ENCODE data around the gene C2CD4A.

The C2CD4A gene

GRCh38 chr15:62106096-62106495 lies 39.3 kb downstream of the C2CD4A start:
- Histone ChIP-seq H3K27me3 (ENCODE audit: low read depth, low read length) (no peaks in the 10 kb centered on the region), H3K9me3 (ENCODE audit: control insufficient read depth in 1 of 2, low read length in 2 of 2) (no peaks in the 10 kb centered on the region), H3K4me1 (ENCODE audit: control insufficient read depth in 1 of 2, insufficient read depth in 2 of 2, low read length in 2 of 2) (peaks cover 0 to 13% of the 10 kb centered on the region in 2 donors), H3K4me3 (ENCODE audit: low read depth in 1 of 2, low read length in 2 of 2) (no peak overlapping the region), H3K27ac (ENCODE audit: low read length) (no peak overlapping the region), H3K36me3 (ENCODE audit: control insufficient read depth in 1 of 2, insufficient read depth in 2 of 2, low read length in 2 of 2) (no peaks in the 10 kb centered on the region)

- no peaks in the 10 kb centered on the region for H3K9me3 ChIP-seq (ENCODE audit: control insufficient read depth in 1 of 2, low read length in 2 of 2)
- peaks cover 0 to 14% of the 10 kb centered on the region in 2 donors for H3K4me1 ChIP-seq (ENCODE audit: control insufficient read depth in 1 of 2, insufficient read depth in 2 of 2, low read length in 2 of 2)
- H3K27me3 ChIP-seq (ENCODE audit: low read depth, low read length), result no peaks in the 10 kb centered on the region
- H3K27ac ChIP-seq (ENCODE audit: low read length), result no peak overlapping the region
- H3K4me3 ChIP-seq (ENCODE audit: low read depth in 1 of 2, low read length in 2 of 2), result no peak overlapping the region
- H3K36me3 ChIP-seq (ENCODE audit: control insufficient read depth in 1 of 2, insufficient read depth in 2 of 2, low read length in 2 of 2), result no peaks in the 10 kb centered on the region
Measured at GRCh38 chr15:62107571-62108121, 40.9 kb downstream of the C2CD4A start.

- Histone ChIP-seq H3K27me3 (ENCODE audit: low read depth, low read length) (no peaks in the 10 kb centered on the region), H3K36me3 (ENCODE audit: control insufficient read depth in 1 of 2, insufficient read depth in 2 of 2, low read length in 2 of 2) (no peaks in the 10 kb centered on the region), H3K4me1 (ENCODE audit: control insufficient read depth in 1 of 2, insufficient read depth in 2 of 2, low read length in 2 of 2) (peaks cover 0 to 14% of the 10 kb centered on the region in 2 donors), H3K4me3 (ENCODE audit: low read depth in 1 of 2, low read length in 2 of 2) (no peak overlapping the region), H3K9me3 (ENCODE audit: control insufficient read depth in 1 of 2, low read length in 2 of 2) (no peaks in the 10 kb centered on the region), H3K27ac (ENCODE audit: low read length) (no peak overlapping the region)
Measured at GRCh38 chr15:62108411-62108810, 41.6 kb downstream of the C2CD4A start.

DNA sequence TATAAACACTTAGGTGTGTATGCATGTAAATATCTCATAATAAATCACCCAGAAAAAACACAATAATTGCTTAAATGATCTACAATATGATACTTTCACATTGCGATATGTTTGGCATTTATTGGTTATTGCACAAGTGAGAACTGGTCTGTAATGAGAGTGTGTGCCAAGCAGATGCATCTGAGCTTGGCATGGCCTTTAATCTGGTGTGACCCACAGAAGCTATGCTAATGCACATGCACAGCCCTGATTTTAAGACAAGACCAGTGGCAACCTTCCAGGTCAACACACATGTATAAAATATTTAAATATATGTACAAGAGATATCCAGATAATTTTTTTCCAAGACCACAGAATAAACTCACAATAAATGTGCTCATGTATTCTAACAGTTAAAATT lies 42.7 kb downstream of the C2CD4A start:
- Histone ChIP-seq H3K36me3 (ENCODE audit: control insufficient read depth in 1 of 2, insufficient read depth in 2 of 2, low read length in 2 of 2) (no peaks in the 10 kb centered on the region), H3K4me1 (ENCODE audit: control insufficient read depth in 1 of 2, insufficient read depth in 2 of 2, low read length in 2 of 2) (peaks cover 0 to 14% of the 10 kb centered on the region in 2 donors), H3K27ac (ENCODE audit: low read length) (no peak overlapping the region), H3K27me3 (ENCODE audit: low read depth, low read length) (no peaks in the 10 kb centered on the region), H3K4me3 (ENCODE audit: low read depth in 1 of 2, low read length in 2 of 2) (no peak overlapping the region), H3K9me3 (ENCODE audit: control insufficient read depth in 1 of 2, low read length in 2 of 2) (no peaks in the 10 kb centered on the region)

- Histone ChIP-seq H3K27ac (ENCODE audit: low read length) (peak overlapping the region; percentile 32), H3K9me3 (ENCODE audit: control insufficient read depth in 1 of 2, low read length in 2 of 2) (no peaks in the 10 kb centered on the region), H3K4me1 (ENCODE audit: control insufficient read depth in 1 of 2, insufficient read depth in 2 of 2, low read length in 2 of 2) (peaks cover 0 to 14% of the 10 kb centered on the region in 2 donors)
Measured at GRCh38 chr15:62109982-62110851, 43.4 kb downstream of the C2CD4A start.

GRCh38 chr15:62112081-62112480 lies 45.3 kb downstream of the C2CD4A start:
- Histone ChIP-seq H3K9me3 (ENCODE audit: control insufficient read depth in 1 of 2, low read length in 2 of 2) (no peaks in the 10 kb centered on the region), H3K27ac (ENCODE audit: low read length) (no peak overlapping the region), H3K27me3 (ENCODE audit: low read depth, low read length) (no peaks in the 10 kb centered on the region), H3K4me1 (ENCODE audit: control insufficient read depth in 1 of 2, insufficient read depth in 2 of 2, low read length in 2 of 2) (peaks cover 0 to 14% of the 10 kb centered on the region in 2 donors), H3K36me3 (ENCODE audit: control insufficient read depth in 1 of 2, insufficient read depth in 2 of 2, low read length in 2 of 2) (no peaks in the 10 kb centered on the region), H3K4me3 (ENCODE audit: low read depth in 1 of 2, low read length in 2 of 2) (no peak overlapping the region)

More at GRCh38 chr15:62109982-62110851, 43.4 kb downstream of the C2CD4A start:
- Histone ChIP-seq H3K4me3 (ENCODE audit: low read depth in 1 of 2, low read length in 2 of 2) (no peak overlapping the region), H3K27me3 (ENCODE audit: low read depth, low read length) (no peaks in the 10 kb centered on the region), H3K36me3 (ENCODE audit: control insufficient read depth in 1 of 2, insufficient read depth in 2 of 2, low read length in 2 of 2) (no peaks in the 10 kb centered on the region)

GRCh38 chr15:62112616-62113593 lies 46.1 kb downstream of the C2CD4A start:
- H3K27ac ChIP-seq (ENCODE audit: low read length), result no peak overlapping the region
- no peak overlapping the region for H3K4me3 ChIP-seq (ENCODE audit: low read depth in 1 of 2, low read length in 2 of 2)
- peaks cover 0 to 14% of the 10 kb centered on the region in 2 donors for H3K4me1 ChIP-seq (ENCODE audit: control insufficient read depth in 1 of 2, insufficient read depth in 2 of 2, low read length in 2 of 2)
- H3K27me3 ChIP-seq (ENCODE audit: low read depth, low read length), result no peaks in the 10 kb centered on the region
- H3K36me3 ChIP-seq (ENCODE audit: control insufficient read depth in 1 of 2, insufficient read depth in 2 of 2, low read length in 2 of 2), result no peaks in the 10 kb centered on the region
- H3K9me3 ChIP-seq (ENCODE audit: control insufficient read depth in 1 of 2, low read length in 2 of 2), result no peaks in the 10 kb centered on the region

- no peak overlapping the region for H3K4me3 ChIP-seq (ENCODE audit: low read depth in 1 of 2, low read length in 2 of 2)
- H3K27me3 ChIP-seq (ENCODE audit: low read depth, low read length), result no peaks in the 10 kb centered on the region
- H3K9me3 ChIP-seq (ENCODE audit: control insufficient read depth in 1 of 2, low read length in 2 of 2), result no peaks in the 10 kb centered on the region
- no peaks in the 10 kb centered on the region for H3K36me3 ChIP-seq (ENCODE audit: control insufficient read depth in 1 of 2, insufficient read depth in 2 of 2, low read length in 2 of 2)
- H3K4me1 ChIP-seq (ENCODE audit: control insufficient read depth in 1 of 2, insufficient read depth in 2 of 2, low read length in 2 of 2), result peaks cover 0 to 3% of the 10 kb centered on the region in 2 donors
- H3K27ac ChIP-seq (ENCODE audit: low read length), result no peak overlapping the region
Measured at GRCh38 chr15:62115847-62116246, 49.1 kb downstream of the C2CD4A start.

DNA sequence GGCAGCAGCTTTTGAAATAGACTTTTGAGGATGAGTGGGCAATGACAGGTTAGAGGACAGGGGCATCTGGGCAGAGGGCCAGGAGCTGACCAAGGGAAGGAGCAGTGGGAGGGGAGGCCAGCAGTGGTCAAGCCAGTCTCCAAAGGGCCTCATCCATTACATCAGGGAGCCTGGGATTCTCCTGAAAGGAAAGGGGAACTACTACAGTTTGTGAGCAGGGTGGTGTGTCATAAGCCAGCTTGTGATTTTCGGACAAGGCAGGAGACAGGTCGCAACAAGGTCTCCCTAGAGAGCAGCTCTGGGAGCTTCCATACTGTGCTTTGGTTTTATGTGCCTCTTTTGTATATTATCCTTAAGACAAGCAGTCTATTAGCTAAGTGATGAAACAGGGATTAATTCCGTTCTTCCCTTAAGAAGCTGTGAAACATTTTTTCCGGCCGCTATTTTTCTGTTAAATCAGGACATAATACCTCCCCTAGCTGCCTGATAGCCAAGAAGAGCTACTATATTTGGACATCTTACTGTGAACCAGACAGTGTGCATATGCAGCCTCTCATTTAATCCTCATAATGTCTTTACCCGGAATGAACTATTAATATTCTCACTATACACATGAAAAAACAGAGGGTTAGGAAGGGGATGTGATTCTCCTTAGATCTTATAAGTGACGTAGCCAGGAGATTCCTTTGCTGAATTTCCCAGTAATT lies 51.9 kb downstream of the C2CD4A start:
- no peaks in the 10 kb centered on the region for H3K36me3 ChIP-seq (ENCODE audit: control insufficient read depth in 1 of 2, insufficient read depth in 2 of 2, low read length in 2 of 2)
- H3K4me1 ChIP-seq (ENCODE audit: control insufficient read depth in 1 of 2, insufficient read depth in 2 of 2, low read length in 2 of 2), result no peaks in the 10 kb centered on the region
- H3K9me3 ChIP-seq (ENCODE audit: control insufficient read depth in 1 of 2, low read length in 2 of 2), result no peaks in the 10 kb centered on the region
- H3K4me3 ChIP-seq (ENCODE audit: low read depth in 1 of 2, low read length in 2 of 2), result peak overlapping the region; percentile 2 to 22
- peak overlapping the region; percentile 68 for H3K27ac ChIP-seq (ENCODE audit: low read length)
- no peaks in the 10 kb centered on the region for H3K27me3 ChIP-seq (ENCODE audit: low read depth, low read length)

GRCh38 chr15:62119227-62119864 lies 52.6 kb downstream of the C2CD4A start:
- peak overlapping the region; percentile 68 for H3K27ac ChIP-seq (ENCODE audit: low read length)
- no peaks in the 10 kb centered on the region for H3K9me3 ChIP-seq (ENCODE audit: control insufficient read depth in 1 of 2, low read length in 2 of 2)
- H3K4me1 ChIP-seq (ENCODE audit: control insufficient read depth in 1 of 2, insufficient read depth in 2 of 2, low read length in 2 of 2), result no peaks in the 10 kb centered on the region
- peak overlapping the region; percentile 2 to 22 for H3K4me3 ChIP-seq (ENCODE audit: low read depth in 1 of 2, low read length in 2 of 2)
- no peaks in the 10 kb centered on the region for H3K27me3 ChIP-seq (ENCODE audit: low read depth, low read length)
- no peaks in the 10 kb centered on the region for H3K36me3 ChIP-seq (ENCODE audit: control insufficient read depth in 1 of 2, insufficient read depth in 2 of 2, low read length in 2 of 2)

Measured in muscle layer of duodenum (tissue), 2 donors.